Body of pancreas (tissue), 4 donors: ENCODE results near the gene SYNPR. TPM values are rescaled to one million over a fixed set of nuclear protein-coding genes. Genes with fewer than 3 reads are reported as not detected.

ENCODE experiments used
- ATAC-seq: fragments of 150-250 bp; one replicate; pipeline ENCODE4 v1.9.1; 2016
- DNase-seq, 4 donors: peaks; one replicate each; pipeline ENCODE4 v3.0.0-alpha.2; 2019
- H3K27ac ChIP-seq, 4 donors: fragments of 200-600 bp; sonication (generic); 1 replicate in 3 of 4; 2 replicates in 1 of 4; pipeline versions ENCODE4 v1.5.1 to v1.6.1; 2016 to 2019; ENCODE audit warnings: mild to moderate bottlenecking in 1 of 4, mixed read lengths in 1 of 4, moderate library complexity in 1 of 4
- H3K27me3 ChIP-seq, 2 donors: fragments of 200-600 bp; sonication (generic); one replicate each; pipeline ENCODE4 v1.6.0; 2016; ENCODE audit warnings: mild to moderate bottlenecking in 1 of 2
- H3K36me3 ChIP-seq, 2 donors: fragments of 200-600 bp; sonication (generic); replicated peaks in 1 of 2; 2 replicates each; pipeline ENCODE4 v1.5.1; 2016; ENCODE audit warnings: low read depth in 2 of 2; ENCODE audit not compliant: insufficient read depth in 1 of 2
- H3K4me1 ChIP-seq: fragments of 200-600 bp; sonication (generic); one replicate; pipeline ENCODE4 v1.6.0; 2016
- H3K4me3 ChIP-seq, 2 donors: fragments of 200-600 bp; sonication (generic); 1 replicate in 1 of 2; 2 replicates in 1 of 2; pipeline ENCODE4 v1.5.1; 2016 to 2019
- H3K9me3 ChIP-seq, 3 donors: fragments of 200-600 bp; sonication (generic); 1 replicate in 2 of 3; 2 replicates in 1 of 3; pipeline ENCODE4 v1.5.1; 2016
- POLR2A ChIP-seq, 3 donors: fragments of 450-650 bp; IDR thresholded peaks; one replicate each; pipeline ENCODE4 v1.6.1; 2016; ENCODE audit warnings: antibody characterized with exemption in 3 of 3, mild to moderate bottlenecking in 2 of 3
- WGBS, 2 donors: methylation state at CpG; one replicate each; pipeline ENCODE4 v1.1.5; 2017; 5-methylcytosine and 5-hydroxymethylcytosine counted together
- intact Hi-C: fragments of 100-400 bp; cut with DNase I; formaldehyde crosslinking; loops from one replicate; pipeline ENCODE4 v1.15.1; 2023
- total RNA-seq, 2 donors: library from RNA; depleted of rRNA; stranded (reverse); fragments of >200 nt; gene quantifications; one replicate each; pipeline ENCODE4 v1.1.0, GENCODE V29; 2016
- TF ChIP-seq, protein P1 (sequence below), 7 experiments: fragments of 450-650 bp in 4 of 7; fragments of 200-600 bp in 3 of 7; sonication (generic) in 3 of 7; IDR thresholded peaks; one replicate each; pipeline ENCODE4 v1.5.1; 2016 to 2019; ENCODE audit warnings: antibody characterized with exemption in 7 of 7

SYNPR gene
- total RNA-seq, 2 donors from 2014 or later, result 0.52 TPM; not detected in 1

DNA sequence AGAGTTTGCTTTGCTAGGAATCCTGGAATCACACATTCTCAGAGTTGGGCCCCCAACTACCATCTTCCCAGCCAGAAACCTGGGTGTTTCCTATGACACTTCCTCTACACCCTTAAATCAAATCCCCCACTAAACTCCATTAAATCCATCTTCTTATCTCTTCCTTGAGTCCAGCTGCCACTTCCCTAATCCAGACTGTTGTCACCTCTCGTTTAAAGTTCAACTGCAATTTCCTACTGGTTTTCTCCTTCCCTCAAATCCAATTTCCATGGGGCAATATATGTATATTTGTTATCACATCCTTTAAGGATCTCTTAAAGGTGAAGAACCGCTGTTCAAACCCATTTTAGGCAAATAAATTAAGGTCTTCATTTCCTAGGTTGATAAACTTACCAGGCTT lies 300.8 kb downstream of the SYNPR start:
- TF ChIP-seq, protein P1, sequence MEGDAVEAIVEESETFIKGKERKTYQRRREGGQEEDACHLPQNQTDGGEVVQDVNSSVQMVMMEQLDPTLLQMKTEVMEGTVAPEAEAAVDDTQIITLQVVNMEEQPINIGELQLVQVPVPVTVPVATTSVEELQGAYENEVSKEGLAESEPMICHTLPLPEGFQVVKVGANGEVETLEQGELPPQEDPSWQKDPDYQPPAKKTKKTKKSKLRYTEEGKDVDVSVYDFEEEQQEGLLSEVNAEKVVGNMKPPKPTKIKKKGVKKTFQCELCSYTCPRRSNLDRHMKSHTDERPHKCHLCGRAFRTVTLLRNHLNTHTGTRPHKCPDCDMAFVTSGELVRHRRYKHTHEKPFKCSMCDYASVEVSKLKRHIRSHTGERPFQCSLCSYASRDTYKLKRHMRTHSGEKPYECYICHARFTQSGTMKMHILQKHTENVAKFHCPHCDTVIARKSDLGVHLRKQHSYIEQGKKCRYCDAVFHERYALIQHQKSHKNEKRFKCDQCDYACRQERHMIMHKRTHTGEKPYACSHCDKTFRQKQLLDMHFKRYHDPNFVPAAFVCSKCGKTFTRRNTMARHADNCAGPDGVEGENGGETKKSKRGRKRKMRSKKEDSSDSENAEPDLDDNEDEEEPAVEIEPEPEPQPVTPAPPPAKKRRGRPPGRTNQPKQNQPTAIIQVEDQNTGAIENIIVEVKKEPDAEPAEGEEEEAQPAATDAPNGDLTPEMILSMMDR (IDR thresholded peaks at IDR 0.05), result no peak
- no peak for TF ChIP-seq POLR2A (IDR thresholded peaks at IDR 0.05)
- no peaks in the 10 kb centered on the region for H3K27me3 ChIP-seq
- 52 to 68% methylated on average over 2 of the region's 2 CpGs for WGBS, 2 donors
- H3K9me3 ChIP-seq, result no peaks in the 10 kb centered on the region
- H3K36me3 ChIP-seq, result no peaks in the 10 kb centered on the region
- H3K4me1 ChIP-seq, result peaks cover 25% of the 10 kb centered on the region
- H3K27ac ChIP-seq, result no peak overlapping the region
- DNase-seq (no peak), ATAC-seq (no peak)
- H3K4me3 ChIP-seq, result no peak overlapping the region
- intact Hi-C loops, result no loop called here

DNA sequence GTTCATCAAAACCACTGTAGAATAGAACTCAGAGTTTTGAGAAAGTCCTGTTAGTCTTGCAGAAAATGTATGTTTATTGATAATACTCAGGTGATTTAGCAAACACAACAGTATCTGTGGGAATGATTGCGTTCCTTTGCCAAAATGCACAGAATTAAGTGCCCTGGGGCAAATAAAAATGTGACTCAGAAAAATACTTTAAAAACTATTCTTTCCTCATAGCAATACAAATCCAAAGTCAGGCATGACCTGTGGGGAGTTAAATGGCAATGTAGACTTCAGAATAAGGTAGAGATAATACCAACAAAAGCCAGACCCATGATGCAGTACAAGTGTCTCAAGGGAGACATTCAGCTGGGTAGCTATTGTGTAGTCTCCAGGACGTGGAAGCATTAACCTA lies 302.0 kb downstream of the SYNPR start:
- ATAC-seq (no peak), DNase-seq (no peak)
- Histone ChIP-seq H3K27ac (no peak overlapping the region), H3K27me3 (no peaks in the 10 kb centered on the region), H3K36me3 (no peaks in the 10 kb centered on the region), H3K4me1 (peaks cover 25% of the 10 kb centered on the region), H3K4me3 (no peak overlapping the region), H3K9me3 (no peaks in the 10 kb centered on the region)
- WGBS, 2 donors, result 54 to 57% methylated on average over 2 of the region's 2 CpGs
- intact Hi-C loops, result no loop called here
- TF ChIP-seq, protein P1 (IDR thresholded peaks at IDR 0.05), result no peak
- TF ChIP-seq POLR2A (IDR thresholded peaks at IDR 0.05), result no peak

- TF ChIP-seq, protein P1 (IDR thresholded peaks at IDR 0.05), result no peak
- no peak for TF ChIP-seq POLR2A (IDR thresholded peaks at IDR 0.05)
- no peak overlapping the region for H3K27ac ChIP-seq
- no peak for ATAC-seq
- H3K36me3 ChIP-seq, result no peaks in the 10 kb centered on the region
- H3K4me3 ChIP-seq, result no peak overlapping the region
- intact Hi-C loops, result no loop called here
- 94 to 97% methylated on average over 3 of the region's 3 CpGs for WGBS, 2 donors
- no peaks in the 10 kb centered on the region for H3K27me3 ChIP-seq
- no peaks in the 10 kb centered on the region for H3K9me3 ChIP-seq
- no peak for DNase-seq
- no peaks in the 10 kb centered on the region for H3K4me1 ChIP-seq
Measured at GRCh38 chr3:63582943-63583500, 304.9 kb downstream of the SYNPR start.

DNA sequence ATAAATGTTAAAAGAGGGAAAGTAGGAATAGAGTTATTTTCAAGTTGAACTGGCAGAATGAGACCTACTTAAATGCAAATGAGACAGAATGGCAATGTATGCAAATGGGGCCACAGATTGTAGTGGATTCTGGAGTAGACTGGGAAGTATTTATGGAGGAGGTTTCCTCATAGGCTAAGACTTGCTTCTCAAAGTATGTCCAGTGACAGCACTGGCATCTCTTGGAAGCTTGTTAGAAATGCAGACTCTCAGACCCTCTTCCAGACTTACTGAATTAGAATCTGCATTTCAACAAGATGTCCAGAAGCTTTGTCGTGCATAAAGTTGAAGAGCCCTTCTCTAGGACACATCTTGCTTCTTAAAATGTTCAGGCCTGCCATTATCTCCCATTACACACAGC lies 306.6 kb downstream of the SYNPR start:
- Histone ChIP-seq H3K4me1 (no peaks in the 10 kb centered on the region), H3K27ac (no peak overlapping the region), H3K4me3 (no peak overlapping the region), H3K36me3 (no peaks in the 10 kb centered on the region), H3K27me3 (no peaks in the 10 kb centered on the region), H3K9me3 (no peaks in the 10 kb centered on the region)
- DNase-seq (no peak), ATAC-seq (no peak)
- TF ChIP-seq, protein P1 (IDR thresholded peaks at IDR 0.05), result no peak
- no peak for TF ChIP-seq POLR2A (IDR thresholded peaks at IDR 0.05)
- intact Hi-C loops, result no loop called here
- 92 to 95% methylated on average over 1 of the region's 1 CpG for WGBS, 2 donors

- Histone ChIP-seq H3K4me3 (no peak overlapping the region), H3K36me3 (no peaks in the 10 kb centered on the region), H3K9me3 (no peaks in the 10 kb centered on the region), H3K27ac (no peak overlapping the region), H3K27me3 (no peaks in the 10 kb centered on the region), H3K4me1 (no peaks in the 10 kb centered on the region)
- no peak for ATAC-seq
- TF ChIP-seq, protein P1 (IDR thresholded peaks at IDR 0.05), result no peak
- TF ChIP-seq POLR2A (IDR thresholded peaks at IDR 0.05), result no peak
- 83 to 86% methylated on average over 1 of the region's 1 CpG for WGBS, 2 donors
- DNase-seq, result no peak
- intact Hi-C loops, result no loop called here
Measured at GRCh38 chr3:63585927-63586326, 307.8 kb downstream of the SYNPR start.
